ENCODE data around the gene ANKRD33B.
"Not testable (repeated sequence)": the region's sequence is repeated elsewhere in the genome, so short reads cannot be mapped to it uniquely, and the experiment has no call there.

The ANKRD33B gene

DNA sequence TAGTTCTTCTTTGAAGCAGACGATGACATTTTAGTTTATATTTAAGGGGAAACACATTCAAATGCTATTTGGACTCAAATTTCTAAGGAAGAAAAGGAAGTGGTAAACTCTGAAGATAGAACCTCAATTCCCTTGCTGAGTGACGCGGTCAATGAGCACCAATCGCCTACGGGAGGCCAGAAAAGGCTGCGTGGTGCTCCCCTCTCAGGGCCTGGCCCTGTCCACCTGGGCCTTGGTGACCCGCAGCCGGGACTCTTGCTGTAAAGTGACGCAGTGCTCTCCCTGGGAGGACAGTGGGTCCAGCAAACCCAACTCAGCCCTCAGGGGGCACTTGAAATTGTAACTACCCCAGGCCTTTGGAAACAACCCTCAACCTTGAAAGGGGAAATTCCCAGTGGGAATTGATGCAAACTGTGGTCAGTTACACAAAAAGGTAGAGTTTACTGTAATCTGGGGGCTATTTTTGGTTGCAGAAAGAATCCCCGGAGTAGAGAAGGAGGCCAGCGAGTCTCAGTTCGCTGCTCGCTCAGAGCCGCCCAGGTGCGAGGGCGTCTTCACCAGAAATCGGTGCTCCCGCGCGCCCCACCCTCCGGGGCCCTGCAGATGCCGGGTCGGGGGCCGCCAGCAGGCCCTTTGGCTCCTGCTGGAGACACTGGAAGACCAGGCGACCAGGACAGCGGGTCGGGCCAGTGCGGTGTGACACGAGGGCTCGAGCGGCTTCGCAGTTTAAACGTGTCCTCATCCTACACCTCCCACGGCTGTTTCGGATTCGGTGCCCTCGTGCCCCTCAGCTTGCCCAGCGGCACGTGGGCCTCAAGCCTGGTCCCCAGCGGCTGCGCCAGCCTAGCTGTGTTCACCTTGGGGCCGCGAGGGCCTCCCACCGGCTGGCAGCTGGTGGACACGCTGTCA is 1.4 kb upstream of the ANKRD33B start:
- no peak for DNase-seq

DNA sequence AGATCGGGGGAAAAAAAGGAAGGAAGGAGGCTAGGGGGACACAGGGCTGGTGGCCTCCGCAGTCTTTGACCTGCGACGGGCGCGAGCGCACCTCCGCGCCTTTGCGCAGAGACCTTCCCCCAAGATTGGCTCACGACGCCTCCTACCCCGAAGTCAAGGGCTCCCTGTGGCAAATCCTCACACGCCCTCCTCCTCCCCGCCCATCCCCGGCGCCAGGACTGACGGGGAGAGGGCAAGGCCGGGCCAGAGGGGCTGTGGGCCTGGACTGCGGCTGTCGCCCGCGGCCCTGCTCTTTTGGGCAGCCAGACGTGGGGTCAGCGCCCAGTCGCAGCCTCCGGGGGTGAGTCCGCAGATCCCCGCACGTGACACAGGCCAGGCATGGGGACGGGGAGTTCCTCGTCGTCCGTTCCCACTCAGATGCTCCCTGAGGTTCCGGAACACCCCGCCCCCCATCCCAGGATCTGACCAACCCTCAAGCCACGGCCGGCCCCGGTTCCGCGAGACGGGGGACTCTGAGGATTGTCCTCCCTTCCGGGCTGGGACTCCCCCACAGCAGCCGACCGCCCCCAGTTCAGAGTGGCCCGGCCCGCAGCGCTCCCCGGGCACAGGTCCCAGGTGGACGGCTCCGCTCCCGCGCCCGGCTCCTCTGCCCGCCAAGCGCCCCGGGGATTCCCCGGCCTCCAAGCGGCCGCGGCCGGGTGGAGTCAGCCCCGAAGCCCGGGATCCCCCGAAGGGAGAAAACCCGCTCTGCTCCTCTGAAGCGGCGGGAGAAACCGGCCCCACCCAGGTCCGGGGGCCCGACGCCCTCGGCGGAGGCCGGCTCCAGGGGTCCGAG is 543 bp upstream of the ANKRD33B start:
- DNase-seq = no peak

DNA sequence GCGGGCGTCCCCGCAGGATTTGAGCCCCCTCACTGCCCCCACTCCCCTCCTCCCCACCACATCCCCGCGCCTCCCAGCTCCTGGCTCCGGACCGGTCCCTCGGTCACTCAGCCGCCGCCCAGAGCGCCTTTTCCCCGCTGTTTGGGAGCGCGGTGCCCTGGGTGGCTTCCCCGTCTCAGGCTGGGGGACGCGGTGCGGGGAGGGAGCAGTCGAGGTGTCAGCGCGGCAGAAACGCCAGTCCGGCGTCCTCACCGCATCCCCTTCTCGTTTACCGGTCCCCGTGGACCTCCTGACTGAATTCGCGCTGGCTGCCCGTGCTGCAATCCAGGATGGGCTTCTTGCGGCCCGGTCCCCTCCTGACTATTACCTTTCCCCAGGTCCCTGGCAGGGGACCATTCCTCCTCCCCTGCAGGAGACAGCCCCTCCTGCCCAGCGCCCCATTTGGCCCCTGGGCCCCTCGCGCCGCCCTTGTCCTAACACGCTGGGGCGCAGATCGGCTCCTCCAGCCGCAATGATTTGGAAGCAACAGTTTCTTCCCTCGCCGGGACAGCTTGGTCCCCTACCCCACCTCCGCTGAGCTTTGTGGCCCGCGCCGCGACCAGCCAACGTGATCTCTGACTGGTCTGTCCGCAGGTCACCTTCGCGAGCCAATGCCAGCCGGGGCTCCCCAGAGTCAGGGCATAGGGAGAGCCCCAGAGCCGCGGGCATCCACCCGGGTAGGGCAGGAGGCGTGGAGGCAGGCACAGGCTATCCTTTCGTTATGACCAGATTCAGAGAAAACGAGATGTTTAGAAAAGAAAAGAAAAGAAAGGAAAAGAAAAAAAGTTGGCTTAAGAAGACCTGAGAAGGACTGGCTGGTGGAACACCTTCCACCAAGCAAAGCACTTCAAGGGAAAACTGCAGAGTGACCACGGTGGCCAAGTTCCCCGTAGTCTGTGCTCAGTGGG is 1.2 kb downstream of the ANKRD33B start:
- DNase-seq = no peak

DNA sequence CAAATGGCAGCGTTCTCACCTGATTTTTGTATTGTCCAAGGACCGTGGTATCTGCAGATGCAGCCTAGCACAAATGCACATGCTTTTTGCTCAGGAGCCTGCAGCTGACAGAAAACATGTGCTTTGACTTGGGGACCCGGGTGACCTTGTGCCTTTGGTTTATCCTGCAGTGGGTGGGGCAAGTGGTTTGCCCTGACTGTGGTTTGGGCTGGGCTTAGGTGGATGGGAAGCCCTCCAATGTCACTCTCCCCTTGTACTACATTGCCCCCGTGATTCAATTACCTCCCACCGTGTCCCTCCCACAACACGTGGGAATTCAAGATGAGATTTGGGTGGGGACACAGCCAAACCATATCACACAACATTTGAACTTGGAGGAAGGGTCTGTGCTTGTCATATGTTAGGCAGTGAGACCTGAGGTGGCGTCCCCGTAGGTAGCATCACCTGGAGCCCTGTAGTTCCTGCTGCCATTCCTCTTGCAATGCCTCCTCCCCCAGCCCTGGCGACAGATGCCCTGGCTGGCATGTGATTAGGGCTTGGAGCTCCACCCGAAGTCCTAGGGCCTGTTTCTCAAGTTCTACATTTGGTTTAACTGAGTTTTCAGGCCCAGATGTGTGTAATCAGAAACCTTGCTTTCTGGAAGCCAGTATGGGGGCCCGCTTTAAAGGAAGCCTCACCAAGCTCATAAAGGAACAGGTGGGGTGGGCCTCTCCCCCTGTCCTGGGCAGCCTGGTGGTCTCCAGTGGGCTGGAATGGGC is 2.1 kb downstream of the ANKRD33B start:
- no peak for DNase-seq

- DNase-seq = no peak
Measured at GRCh38 chr5:10566543-10567068, 2.7 kb downstream of the ANKRD33B start.

DNA sequence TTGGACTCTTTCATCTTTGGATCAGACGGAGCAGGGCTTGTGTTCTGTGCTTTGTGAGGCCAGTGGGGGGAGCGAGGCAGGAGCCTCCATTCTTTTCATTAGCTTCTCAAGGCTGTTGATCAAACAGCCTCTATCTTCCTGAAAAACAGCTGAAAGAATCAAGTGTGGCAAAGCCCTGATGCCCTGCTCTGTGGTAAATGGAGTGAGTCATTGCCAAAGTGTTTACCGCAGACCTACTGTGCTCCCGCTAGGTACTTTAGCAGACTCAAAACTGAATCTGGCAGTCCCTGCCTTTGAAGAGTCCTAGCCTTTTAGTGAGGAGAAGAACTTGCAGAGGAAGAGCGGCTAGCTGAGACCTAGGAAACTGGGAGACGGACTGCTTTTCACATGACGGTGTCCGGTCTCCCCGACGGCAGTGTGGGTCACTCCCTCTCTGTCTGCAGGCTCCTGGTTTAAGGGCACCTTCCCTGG is 3.3 kb downstream of the ANKRD33B start:
- DNase-seq = no peak

- DNase-seq = no peak
Measured at GRCh38 chr5:10567781-10568321, 4.0 kb downstream of the ANKRD33B start.

- DNase-seq = not testable (repeated sequence)
Measured at GRCh38 chr5:10570540-10570939, 6.7 kb downstream of the ANKRD33B start.

- no peak for DNase-seq
Measured at GRCh38 chr5:10572451-10572850, 8.6 kb downstream of the ANKRD33B start.

DNA sequence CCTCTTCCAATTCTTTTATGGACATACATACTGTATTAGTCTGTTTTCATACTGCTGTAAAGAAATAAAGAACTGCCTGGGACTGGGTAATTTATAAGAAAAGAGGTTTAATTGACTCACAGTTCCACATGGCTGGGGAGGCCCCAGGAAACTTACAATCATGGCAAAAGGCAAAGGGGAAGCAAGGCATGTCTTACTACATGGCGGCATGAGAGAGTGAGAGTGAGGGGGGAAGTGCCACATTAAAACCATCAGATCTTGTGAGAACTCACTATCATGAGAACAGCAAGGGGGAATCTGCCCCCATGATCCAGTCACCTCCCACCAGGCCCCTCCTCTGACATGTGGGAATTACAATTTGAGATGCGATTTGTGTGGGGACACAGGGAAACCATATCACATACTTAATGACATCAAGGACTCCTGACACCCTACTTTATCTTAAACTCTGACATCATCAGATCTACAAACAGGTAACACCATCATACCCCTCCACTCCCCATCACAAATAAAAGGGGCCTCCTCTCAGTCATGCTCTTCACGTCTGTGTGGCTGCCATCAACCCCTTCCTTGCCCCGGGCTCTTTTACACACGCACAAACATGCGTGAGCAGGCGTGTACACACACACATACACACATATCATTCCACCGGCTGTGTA is 9.7 kb downstream of the ANKRD33B start:
- DNase-seq = no peak

DNA sequence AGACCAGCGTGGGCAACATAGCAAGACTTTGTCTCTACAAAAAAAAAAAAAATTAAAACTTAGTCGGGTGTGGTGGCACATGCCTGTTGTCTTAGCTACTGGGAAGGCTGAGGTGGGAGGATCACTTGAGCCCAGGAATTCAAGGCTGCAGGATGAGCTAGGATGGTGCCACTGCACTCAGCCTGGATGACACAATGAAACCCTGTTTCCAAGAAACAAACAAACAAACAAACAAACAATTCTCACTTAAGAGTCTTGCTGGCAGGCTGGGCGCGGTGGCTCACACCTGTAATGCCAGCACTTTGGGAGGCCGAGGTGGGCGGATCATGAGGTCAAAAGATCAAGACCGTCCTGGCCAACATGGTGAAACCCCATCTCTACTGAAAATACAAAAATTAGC is 11.0 kb downstream of the ANKRD33B start:
- DNase-seq = not testable (repeated sequence)

DNA sequence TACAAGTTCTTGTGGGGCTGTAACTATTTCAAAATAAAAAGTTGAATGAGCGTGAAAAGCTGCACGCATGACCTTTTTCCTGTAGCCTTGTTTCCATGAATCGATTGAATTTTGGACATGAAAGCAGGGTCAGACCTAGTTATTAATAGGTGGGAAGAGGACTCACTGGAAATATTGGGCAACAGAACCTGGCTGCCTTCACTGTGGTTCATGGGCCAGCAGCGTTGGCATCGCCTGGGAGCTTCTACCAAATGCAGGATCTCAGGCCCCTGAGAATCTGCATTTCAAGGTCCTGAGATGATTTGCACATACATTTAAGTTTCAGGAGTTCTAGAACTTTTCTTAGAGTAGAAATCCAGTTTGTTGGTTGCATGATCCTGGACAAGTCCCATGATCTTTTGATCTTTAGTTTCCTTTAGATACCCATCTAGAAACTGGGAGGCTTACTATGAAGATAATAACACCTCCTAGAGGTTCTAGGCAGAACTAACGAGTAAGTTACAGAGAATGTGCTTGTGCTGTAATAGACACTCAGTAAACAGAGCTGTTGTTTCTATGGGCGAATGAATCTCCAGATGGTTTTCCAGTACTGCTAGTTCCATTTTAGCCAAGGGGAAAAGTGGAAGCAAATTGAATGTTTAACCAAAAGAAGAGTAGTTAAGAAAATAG is 12.4 kb downstream of the ANKRD33B start:
- no peak for DNase-seq

DNA sequence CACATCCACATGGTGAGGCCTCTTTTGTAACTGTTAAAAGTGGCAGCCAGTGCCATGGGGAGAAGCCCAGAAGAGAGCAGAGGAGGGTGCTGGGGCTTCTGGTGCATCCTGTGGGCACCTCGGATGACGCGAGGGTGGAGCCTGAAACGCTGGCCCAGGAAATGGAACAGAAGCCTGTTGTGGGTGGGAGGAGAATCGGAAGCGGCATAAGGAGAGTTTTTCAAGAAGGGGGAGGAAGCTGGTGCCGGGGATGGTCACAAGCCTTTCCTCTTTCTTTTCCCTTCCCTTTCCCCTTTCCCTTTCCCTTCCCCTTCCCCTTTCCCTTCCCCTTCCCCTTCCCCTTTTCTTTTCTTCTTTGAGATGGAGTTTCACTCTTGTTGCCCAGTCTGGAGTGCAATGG is 12.9 kb downstream of the ANKRD33B start:
- no peak for DNase-seq

DNA sequence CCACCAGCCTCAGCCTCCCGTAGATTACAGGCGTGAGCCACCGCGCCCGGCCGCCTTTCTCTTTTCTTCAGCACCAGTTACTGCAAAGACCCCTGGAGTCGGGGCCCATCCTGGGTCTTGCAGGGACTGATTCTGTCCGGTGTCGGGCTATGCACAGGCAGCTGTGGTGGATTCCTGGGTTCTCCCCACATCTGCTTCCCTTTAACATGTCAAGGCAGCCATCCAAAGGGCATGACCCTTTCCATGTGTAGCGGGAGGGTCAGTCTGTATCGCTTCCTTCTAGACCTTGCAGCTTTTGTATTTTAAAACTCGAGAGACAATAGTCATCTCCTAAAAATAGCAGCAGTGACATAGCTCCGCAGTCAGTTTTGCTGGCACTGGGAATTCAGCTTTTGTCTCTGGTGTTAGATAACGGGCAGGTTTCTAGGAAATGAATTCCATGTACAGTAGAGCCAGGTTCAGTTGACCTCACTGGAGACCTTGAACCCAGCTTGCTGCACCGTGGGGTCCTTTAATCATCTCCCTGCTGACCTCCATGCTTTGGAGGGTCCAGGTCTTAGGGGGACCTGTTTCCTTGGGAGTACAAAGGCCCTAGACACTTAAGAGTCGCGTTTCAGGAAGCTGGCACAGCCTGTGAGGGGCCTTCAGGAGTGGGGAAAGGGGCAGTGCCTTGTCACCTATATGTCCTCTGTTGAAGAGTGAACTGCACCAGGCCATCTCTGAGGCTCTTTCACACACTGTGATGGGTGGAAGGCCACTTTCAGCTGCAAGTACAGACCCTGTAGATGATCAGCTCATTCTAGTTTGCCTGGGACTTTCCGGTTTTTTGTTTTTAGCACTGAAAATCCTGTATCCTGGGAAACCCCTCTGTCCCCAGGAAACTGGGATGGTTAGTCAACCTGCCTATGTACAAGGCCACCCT is 13.8 kb downstream of the ANKRD33B start:
- DNase-seq = no peak

GRCh38 chr5:10578293-10578665 is 14.4 kb downstream of the ANKRD33B start:
- no peak for DNase-seq

GRCh38 chr5:10578869-10579268 is 15.0 kb downstream of the ANKRD33B start:
- DNase-seq = no peak

DNA sequence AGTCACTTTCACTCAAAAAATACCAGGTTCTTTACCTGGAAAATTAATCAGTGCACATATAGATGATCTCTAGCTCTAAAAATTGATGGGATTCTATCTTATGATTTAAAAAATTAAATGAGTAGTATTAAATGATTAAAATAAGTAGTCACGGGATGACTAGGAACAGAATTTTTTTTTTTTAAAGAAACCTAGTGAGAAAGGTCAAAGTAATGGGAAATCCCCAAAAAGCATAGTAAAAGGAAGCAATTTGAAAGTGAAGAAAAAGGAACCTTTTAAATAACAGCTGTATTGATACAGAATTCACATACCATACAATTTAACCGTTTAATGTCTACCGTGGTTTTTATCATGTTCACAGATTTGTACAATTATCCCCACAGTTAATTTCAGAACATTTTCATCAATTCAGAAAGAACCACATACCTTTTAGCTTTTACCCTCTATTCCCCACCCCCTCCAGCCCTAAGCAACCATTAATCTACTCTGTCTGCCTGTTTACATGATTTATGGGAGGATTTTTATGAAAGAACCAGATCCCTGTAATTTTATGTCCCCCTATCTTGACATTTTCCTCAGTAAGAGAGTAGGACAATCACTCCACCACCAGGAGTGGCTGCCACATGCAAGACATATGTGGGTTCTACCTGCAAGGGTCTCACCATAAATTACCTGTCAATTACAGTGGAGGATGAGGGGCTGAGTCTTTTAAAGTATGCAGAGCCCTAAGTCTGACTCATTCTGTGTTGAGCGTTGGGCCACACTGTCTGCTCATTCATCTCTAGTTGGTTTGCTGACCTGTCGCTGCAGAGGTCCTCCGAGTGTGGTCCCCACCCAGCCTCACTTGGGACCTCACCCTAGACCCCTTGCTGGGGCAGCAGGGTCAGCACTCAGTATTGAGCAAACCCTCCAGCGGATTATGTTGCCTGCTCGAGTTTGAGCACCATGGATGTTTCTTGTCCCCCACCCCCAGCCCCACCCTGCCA is 16.0 kb downstream of the ANKRD33B start:
- no peak for DNase-seq

Data from NCI-H1436 treated with DMSO at 0.1 percent for 48 hours (cell line).